ENCODE data around the gene SEMA6D. TPM values are rescaled to one million over a fixed set of nuclear protein-coding genes. Genes with fewer than 3 reads are reported as not detected.

SEMA6D gene, protein sequence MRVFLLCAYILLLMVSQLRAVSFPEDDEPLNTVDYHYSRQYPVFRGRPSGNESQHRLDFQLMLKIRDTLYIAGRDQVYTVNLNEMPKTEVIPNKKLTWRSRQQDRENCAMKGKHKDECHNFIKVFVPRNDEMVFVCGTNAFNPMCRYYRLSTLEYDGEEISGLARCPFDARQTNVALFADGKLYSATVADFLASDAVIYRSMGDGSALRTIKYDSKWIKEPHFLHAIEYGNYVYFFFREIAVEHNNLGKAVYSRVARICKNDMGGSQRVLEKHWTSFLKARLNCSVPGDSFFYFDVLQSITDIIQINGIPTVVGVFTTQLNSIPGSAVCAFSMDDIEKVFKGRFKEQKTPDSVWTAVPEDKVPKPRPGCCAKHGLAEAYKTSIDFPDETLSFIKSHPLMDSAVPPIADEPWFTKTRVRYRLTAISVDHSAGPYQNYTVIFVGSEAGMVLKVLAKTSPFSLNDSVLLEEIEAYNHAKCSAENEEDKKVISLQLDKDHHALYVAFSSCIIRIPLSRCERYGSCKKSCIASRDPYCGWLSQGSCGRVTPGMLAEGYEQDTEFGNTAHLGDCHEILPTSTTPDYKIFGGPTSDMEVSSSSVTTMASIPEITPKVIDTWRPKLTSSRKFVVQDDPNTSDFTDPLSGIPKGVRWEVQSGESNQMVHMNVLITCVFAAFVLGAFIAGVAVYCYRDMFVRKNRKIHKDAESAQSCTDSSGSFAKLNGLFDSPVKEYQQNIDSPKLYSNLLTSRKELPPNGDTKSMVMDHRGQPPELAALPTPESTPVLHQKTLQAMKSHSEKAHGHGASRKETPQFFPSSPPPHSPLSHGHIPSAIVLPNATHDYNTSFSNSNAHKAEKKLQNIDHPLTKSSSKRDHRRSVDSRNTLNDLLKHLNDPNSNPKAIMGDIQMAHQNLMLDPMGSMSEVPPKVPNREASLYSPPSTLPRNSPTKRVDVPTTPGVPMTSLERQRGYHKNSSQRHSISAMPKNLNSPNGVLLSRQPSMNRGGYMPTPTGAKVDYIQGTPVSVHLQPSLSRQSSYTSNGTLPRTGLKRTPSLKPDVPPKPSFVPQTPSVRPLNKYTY
- total RNA-seq (71.3 and 90.6 TPM in 2 replicates), polyA plus RNA-seq (77.6 and 100 TPM in 2 replicates)

DNA sequence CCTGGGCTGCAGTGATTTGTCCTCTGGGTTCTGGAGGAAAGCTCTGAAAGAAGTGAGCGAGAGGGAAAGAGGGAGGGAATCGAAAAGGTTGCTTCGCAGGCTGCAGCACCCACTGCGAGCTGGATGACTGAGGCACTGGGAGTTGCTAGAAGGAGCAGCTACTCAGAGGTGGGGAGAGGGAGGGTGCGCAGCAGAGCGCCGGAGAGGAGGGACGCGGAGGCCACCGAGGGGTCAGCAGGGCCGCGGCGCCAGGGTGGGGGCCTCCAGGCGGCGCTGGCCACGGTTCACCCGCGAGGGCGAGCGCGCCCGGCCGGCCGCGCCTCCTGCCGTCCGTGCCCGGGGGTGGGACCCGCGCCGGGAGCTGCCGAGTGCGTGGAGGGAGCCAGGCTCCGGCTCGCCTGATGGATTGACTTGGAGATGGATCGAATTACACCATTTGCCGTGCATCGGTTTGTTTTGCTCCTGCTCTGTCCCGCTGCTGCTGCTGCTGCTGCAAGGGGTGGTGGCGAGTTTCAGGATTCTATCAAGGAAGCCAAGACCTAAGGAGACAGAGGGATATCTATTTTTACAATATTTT, at the start of gene SEMA6D:
Gene SEMA6D (plus strand): TSS at position 470 of the 577 bp plus-strand sequence. CDS start 42,294 bp downstream, outside the sequence.
- Histone ChIP-seq H3K4me1 (ENCODE audit: low read depth) (peaks cover 35% of the 10 kb centered on the region), H3K27ac (peak within 1 kb of the TSS; percentile 85), H3K4me3 (peak within 1 kb of the TSS; percentile 83), H3K9me3 (ENCODE audit: low read depth) (no peaks in the 10 kb centered on the region), H3K27me3 (no peaks in the 10 kb centered on the region), H3K36me3 (no peaks in the 10 kb centered on the region)
- TF ChIP-seq, protein P1, sequence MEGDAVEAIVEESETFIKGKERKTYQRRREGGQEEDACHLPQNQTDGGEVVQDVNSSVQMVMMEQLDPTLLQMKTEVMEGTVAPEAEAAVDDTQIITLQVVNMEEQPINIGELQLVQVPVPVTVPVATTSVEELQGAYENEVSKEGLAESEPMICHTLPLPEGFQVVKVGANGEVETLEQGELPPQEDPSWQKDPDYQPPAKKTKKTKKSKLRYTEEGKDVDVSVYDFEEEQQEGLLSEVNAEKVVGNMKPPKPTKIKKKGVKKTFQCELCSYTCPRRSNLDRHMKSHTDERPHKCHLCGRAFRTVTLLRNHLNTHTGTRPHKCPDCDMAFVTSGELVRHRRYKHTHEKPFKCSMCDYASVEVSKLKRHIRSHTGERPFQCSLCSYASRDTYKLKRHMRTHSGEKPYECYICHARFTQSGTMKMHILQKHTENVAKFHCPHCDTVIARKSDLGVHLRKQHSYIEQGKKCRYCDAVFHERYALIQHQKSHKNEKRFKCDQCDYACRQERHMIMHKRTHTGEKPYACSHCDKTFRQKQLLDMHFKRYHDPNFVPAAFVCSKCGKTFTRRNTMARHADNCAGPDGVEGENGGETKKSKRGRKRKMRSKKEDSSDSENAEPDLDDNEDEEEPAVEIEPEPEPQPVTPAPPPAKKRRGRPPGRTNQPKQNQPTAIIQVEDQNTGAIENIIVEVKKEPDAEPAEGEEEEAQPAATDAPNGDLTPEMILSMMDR (IDR thresholded peaks at IDR 0.05; ENCODE audit: low read depth, low read length), result peak; percentile 28
- peak; percentile 79 to 95 for DNase-seq (ENCODE audit: low read depth in 1 of 2, low spot score in 1 of 2)

DNA sequence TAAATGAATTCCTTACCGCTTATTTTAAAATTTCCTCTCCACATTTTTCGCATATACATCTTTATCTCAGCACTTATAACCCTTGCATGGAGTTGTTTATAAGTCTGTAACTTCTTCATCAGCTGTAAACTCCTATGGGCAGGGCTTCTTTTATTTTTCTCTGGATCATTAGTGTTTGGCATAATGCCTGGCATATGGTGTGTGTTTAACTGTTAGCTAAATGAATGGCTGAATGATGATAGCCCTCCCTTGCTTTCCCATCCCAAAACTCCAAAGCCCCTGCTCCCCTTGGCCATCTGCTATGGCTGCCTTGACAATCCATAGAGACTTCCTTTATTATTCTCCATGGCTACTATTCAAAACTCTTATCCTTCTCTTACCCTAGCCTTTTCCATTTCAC, 48.1 kb upstream of the SEMA6D start:
- no peaks in the 10 kb centered on the region for H3K9me3 ChIP-seq (ENCODE audit: low read depth)
- no peaks in the 10 kb centered on the region for H3K27me3 ChIP-seq
- no peak overlapping the region for H3K27ac ChIP-seq
- H3K4me1 ChIP-seq (ENCODE audit: low read depth), result peaks cover 11% of the 10 kb centered on the region
- H3K4me3 ChIP-seq, result no peak overlapping the region
- TF ChIP-seq, protein P1 (IDR thresholded peaks at IDR 0.05; ENCODE audit: low read depth, low read length), result no peak
- DNase-seq (ENCODE audit: low read depth in 1 of 2, low spot score in 1 of 2), result no peak
- H3K36me3 ChIP-seq, result no peaks in the 10 kb centered on the region

DNA sequence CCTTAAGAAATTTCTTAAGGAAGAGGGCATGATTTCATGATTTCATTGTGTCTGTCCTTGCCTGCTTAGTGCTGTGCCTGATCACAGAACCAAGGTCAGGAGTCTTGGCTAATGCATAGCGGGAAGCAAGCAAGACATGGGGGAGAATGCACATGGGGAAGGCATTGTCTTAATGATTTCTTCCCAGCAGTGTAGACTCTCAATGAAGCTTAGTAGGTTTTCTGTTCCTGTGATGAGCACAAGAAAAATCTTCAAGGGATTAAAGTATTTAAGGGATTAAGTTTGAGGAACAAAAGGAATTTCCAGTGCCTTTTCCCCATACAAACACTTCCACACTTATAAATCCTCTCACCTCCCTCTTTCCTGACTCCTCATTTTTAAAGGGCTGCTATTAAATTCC, 46.9 kb upstream of the SEMA6D start:
- Histone ChIP-seq H3K27ac (no peak overlapping the region), H3K27me3 (no peaks in the 10 kb centered on the region), H3K9me3 (ENCODE audit: low read depth) (no peaks in the 10 kb centered on the region), H3K4me1 (ENCODE audit: low read depth) (peaks cover 11% of the 10 kb centered on the region), H3K4me3 (no peak overlapping the region), H3K36me3 (no peaks in the 10 kb centered on the region)
- DNase-seq (ENCODE audit: low read depth in 1 of 2, low spot score in 1 of 2), result no peak
- TF ChIP-seq, protein P1 (IDR thresholded peaks at IDR 0.05; ENCODE audit: low read depth, low read length), result no peak

DNA sequence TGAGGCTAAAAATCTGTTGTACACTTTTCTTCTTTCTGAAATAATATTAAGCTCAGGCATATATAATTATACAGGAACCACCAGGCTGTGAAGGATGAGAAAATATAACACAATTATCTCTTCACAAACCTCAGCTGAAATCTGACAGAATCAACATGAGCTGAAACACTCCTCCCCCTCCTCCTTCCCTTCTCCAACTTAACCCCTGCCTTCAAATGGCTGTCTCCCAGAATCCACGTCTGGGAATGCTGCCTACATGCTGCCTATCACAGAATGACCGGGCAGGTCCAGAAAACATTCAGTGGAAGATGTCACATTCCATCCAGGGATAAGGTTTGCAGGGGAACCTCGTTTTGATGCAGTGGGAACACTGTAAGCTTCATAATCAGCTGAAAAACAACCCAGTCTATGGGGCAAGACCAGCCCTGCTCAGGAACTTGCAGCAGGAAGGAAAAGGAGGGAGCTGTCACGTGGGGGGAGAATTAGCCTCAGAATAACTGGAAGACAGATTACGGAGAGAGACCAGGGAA, 44.0 kb upstream of the SEMA6D start:
- no peaks in the 10 kb centered on the region for H3K27me3 ChIP-seq
- H3K9me3 ChIP-seq (ENCODE audit: low read depth), result no peaks in the 10 kb centered on the region
- DNase-seq (ENCODE audit: low read depth in 1 of 2, low spot score in 1 of 2), result peak; percentile 15 to 60
- no peaks in the 10 kb centered on the region for H3K36me3 ChIP-seq
- TF ChIP-seq, protein P1 (IDR thresholded peaks at IDR 0.05; ENCODE audit: low read depth, low read length), result no peak
- H3K4me3 ChIP-seq, result no peak overlapping the region
- H3K4me1 ChIP-seq (ENCODE audit: low read depth), result peaks cover 11% of the 10 kb centered on the region
- no peak overlapping the region for H3K27ac ChIP-seq

All from cardiac muscle cell (in vitro differentiated cells and primary cell).